Superior temporal gyrus (tissue), 1 donor: ENCODE results near the gene PPP2R2B.
A peak's percentile ranks its signal among the peaks of the same experiment; 100 is the strongest.

Source experiments
- DNase-seq: peaks from one replicate; pipeline ENCODE4 v3.0.0-alpha.2; 2016; ENCODE audit errors: extremely low spot score

The PPP2R2B gene

DNA sequence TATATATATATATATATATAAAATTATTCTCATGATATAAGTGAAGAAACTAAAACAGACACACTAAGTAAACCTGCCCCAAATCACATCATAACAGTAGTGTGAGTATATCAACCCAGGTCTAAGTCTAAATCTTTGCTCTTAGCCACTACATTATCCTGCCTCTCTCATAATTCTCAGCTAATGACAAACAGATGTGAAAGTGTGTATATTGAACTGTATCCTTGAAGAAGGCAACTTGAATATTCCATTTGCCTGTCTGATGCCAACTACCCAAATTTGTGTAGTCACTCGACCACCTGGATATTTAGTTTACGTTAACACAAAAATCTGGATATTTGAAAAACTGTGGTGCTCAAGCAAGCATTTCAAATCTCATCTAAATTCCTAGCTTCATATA, 97.4 kb downstream of the PPP2R2B start:
- DNase-seq = no peak

DNA sequence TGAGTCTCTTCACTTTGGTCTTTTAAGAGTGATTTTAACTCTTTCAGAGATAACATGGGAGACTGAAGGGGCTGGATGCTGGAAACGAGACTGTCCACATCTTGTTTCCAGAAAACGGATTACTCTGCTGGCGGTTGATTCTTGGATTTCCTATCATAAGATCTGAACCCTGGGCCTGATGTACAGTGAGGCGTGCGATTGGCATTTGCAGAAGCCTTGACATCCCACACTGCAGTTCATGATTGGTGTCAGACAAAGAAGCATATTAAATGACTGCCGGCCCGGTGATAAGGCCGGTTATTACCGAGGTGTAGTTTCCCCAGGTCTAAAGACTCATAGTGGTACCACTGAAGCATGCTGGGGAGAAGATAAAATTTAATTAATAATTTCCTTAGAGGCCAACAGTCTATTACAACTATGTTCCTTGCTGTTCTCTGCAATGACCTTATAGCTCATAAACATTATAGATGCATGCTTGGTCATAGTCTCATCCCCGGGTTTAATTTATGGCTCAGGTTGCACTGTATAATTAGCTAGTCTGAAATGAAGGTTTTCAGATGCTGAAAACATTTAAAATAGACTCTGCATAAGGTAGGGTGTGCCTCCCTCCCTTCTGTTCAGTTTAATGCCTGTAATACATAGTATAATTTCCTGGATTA, 99.2 kb downstream of the PPP2R2B start:
- no peak for DNase-seq

DNA sequence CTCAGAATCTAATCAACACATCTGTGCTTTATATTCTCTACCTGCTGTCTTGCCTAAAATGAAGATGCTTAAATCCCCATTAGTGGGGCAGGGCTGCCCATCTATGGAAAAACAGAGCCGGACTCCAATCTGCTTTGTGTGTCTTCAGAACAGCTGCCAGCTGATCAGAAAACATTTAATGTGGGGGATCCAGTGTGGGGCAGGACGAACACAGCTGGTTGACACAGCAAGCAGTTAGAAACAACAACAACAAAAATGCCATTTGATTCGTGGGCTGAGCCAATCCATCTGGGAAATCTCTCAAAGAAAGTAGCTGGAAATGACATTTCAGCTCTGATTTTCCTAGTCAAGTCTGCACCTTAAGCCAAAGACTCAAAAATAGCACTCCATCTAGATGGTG, 99.8 kb downstream of the PPP2R2B start:
- DNase-seq = peak; percentile 56

DNA sequence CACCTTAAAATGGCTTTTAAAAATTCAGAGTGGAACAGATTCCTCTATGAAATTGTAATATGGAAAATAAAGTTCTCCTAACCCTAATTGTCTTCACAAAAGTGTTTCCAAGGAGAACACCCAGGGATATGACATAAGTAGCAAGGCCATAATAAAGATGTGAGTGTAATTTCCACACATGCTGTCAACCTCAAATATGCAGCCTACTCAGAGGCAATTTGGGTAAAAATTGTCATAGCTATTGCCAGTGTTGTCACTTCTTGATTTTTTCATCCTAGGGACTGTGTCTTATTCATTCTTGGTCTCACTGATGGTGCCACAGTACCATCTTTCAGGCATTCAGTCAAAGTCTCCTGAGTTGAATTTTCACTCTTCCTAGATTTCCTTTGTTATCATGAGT, 100.3 kb downstream of the PPP2R2B start:
- no peak for DNase-seq

DNA sequence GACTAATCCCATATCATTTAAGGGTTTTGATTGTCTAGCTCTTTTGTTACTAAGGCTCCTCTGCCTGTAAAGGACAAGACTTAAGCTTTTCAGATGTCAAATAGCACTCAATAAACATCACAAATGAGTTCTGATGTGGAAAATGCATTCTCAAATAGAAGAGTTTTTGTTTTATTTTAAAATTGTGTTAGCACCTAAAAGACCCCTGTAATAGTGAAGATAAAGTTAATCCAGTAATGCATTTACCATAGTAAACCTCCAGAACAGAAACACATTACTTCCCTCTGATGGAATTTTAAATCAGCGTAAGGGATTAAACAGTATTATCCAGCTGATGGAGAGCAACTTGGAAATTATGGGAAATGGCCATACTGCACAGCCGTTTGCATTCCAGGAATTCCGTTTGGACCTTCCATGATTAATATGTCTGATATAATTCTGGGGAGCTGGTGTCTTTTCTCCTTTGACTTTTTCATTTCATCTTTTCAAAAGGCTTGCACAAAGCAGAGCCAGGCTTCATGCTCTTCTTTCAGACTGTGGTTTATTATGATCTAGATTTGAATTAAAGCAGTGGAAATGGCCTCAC, 105.6 kb downstream of the PPP2R2B start:
- DNase-seq = no peak

DNA sequence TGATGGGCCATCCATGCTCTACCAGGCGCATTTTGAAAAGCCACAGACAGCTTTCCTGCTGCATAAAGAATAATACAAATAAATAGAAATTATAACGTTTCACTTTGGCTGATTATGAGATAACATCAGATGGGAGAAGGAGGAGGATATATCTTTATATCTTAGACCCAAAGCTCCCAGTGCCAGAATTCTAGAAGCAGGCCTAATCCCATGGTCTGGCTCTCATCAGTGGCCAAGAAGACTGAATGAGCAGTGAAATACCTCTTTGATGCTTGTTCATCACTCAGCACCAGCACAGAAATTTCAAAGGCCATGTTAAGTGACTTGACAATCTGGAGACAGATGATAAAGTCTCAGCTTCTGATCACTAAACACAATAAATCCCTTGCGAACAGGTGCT, 107.6 kb downstream of the PPP2R2B start:
- DNase-seq = no peak

DNA sequence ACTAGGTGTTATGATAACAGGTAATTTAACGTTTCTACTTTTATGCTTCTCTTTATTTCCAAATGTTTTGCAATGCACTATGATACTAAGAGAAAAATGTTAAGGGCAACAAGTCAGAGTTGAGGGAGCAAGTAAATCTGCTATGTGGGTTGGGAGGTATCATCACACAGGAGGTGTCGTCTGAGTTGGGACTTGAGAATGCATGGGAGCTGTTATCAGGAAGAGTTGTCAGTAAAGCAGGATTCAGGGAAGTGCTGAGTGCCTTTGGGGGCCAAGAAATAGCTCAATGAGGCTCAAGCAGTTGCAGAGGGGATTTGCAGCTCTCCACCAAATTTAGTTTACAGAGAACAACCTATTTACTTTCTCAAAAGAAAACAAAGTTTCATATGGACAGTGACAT, 108.0 kb downstream of the PPP2R2B start:
- no peak for DNase-seq

DNA sequence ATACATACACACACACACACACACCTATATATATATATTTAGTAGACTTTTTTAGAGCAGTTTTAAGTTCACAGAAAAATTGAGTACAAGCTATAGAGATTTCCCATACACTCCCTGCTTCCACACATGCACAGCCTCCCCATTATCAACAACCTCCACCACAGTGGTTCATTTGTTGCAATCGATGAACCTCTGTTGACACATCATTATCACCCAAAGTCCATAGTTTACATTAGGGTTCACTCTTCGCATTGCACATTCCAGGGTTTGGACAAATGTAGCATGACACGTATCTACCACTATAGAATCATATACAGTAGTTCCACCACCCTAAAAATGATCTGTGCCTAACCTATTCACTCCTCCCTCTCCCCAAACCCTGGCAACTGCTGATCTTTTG, 111.0 kb downstream of the PPP2R2B start:
- no peak for DNase-seq

DNA sequence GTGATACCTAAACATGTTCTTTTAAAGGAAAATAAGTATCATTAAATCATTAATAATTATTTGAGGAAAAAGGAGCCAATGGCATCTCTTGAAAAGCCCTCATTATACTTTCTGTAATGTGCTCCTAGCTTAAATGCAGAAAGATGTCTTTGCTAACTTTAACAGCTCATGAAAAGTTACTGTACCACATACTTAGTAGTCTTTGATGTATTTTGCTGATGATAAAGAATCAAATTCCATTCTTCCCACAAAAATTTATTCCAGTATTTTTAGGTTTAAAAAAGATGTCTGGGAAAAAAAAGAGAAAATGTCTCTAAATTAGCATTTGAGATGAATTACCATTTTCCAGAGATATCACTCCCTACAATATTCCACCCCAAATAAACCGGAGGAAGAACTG, 112.5 kb downstream of the PPP2R2B start:
- DNase-seq = no peak

DNA sequence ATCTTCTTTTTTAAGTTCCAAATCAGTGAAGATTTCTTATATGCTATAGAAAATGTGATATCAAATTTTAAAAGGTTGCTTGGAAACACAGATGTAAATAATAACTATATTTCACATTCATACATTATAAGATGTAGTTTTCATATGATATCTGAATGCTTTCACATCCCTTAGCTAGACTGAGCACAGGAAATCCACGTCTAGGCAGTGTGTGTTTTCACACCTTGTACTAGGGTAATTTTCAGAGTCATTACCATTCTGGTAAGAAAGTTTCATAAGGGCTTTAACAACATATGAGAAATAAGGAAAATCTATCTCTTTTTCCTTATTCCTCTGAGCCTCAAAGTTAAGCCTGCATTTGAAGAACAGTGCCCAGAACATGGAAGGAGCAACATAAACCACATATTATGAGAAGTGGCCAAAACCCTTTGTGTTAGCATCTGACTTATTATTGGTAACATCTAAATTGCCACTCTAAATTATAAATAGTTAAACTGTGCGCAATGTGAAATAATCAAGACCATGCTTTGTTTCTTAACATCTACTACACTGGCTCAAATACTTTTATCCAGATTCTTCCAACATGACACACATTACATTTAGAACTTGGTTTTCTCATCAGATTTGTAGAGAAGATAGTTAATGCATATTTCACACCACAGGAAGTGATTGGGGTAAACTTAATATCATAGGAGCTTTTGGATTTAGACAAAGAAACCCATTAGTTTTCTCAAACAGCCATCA, 113.3 kb downstream of the PPP2R2B start:
- no peak for DNase-seq

DNA sequence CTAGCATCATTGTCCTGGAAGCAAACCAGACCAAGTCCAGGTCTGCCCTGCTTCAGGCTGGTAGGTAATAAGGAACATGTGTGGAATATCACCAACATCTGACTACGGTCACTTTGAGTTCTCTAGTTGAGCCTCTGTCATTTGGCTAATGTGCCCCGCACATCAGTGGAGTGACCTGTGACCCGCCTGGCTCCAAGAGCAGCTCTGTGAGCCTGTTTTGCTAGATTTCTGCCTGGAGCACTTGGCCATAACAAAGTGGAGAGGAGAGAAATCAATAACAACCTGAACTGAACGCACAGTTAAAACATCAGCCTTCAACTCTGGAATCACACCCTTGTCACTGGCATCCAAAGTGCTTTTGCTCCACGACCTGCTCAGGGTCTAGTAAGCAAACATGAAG, 115.7 kb downstream of the PPP2R2B start:
- no peak for DNase-seq

DNA sequence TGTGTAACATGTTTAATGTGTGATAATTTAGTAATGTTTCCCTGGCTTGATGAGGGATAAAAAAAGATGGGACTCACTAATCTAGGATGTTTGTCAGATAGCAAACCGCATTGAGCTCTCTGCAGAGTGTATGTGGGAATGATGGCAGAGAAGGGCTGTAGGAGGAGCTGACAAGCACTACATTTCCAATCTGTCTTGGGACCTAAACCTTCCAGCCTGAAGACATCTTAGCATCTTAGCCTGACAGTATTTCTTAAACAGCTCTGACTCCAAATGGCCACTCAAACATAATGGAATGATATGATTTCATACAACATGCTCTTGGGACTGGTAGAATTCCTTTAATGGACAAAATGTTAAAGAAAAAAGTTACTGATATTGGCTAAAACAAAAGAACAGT, 116.7 kb downstream of the PPP2R2B start:
- no peak for DNase-seq

DNA sequence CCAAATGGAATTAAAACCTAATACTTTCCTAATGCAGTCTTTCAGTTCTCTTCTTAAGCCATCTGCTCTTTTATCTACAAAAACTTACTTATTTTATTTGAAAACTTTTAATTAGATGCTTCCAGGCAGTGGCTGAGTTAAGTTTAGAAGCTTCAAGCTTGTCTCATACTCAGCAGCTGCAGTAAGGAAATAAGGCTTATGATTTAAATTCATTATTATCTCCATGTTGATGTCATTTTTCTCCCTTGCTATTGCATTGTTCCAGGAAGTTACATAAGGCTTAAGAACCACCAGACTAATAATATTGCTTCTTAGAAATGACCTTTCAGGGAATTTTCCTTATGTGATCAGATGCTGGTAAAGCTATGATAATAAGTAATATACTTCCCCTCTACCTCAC, 119.6 kb downstream of the PPP2R2B start:
- DNase-seq = no peak

DNA sequence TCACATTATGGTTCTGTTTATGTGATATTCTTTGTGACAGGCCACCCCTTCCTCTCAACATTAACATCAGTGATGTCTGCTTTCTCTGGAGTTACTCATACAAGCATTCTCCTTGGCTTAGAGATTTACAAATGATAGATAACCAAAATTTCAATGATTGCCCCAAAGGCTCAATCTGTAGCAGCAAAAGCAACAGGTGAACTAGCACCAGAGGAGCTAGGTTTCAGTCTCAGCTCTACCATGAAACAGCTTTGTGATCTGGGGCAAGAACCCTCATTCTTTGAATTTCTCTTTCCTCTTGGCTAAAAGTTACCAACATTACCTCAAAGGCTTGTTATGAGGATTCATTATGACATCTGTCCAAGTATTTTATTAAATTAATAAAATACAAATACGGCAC, 120.5 kb downstream of the PPP2R2B start:
- DNase-seq = no peak

DNA sequence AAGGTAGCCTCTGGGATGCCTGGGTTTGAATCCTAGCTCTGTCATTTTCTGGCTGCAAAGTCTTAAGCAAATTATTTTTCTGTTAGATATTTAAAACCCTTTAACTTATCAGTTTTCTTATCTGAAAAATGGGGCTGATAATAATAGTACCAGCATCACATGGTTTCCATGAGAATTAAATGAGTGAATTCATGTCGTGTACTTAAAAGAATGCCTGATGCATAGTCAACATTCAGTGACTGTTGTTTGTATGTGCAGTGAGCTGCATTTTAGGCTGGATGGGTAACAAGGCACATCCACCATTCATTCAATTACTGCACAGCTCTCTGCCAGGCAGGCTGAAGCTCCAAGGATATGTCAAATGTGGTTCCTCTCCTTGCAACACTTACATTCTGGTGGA, 122.0 kb downstream of the PPP2R2B start:
- no peak for DNase-seq

DNA sequence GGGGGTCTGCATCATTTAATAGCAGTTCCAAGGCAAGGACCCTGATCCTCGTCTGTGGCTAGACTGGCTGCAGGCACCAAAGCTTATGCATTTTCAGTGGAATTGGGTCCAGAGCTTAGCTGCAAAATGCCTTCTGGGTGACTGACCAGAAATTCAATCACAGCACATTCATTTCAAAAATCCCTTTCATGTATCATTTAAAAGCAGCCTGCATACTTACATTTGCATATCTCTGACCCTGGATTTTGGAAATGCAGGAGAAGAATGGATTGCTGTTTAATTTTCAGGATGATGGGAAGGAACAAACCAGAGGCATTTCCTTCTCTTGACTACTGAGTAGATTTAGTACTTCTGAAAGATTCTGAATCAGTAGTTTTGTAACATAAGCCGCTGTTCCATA, 122.8 kb downstream of the PPP2R2B start:
- DNase-seq = no peak

DNA sequence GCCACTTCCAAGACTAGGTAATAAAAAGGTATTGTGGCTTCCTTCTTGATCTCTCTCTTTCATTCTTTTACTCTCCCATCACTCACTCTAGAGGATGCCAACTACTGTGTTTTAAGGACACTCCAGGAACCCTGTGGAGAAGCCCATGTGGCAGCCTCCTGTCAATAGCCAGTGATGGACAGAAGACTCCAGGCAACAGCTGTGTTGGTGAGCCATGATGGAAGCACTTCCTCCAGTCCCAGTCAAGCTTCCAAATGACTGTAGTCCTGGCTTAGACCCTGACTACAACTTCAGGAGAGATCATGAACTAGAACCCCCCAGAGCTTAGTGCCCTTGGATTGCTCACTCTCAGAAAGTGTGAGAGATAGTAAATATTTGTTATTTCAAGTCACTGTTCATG, 123.9 kb downstream of the PPP2R2B start:
- no peak for DNase-seq

DNA sequence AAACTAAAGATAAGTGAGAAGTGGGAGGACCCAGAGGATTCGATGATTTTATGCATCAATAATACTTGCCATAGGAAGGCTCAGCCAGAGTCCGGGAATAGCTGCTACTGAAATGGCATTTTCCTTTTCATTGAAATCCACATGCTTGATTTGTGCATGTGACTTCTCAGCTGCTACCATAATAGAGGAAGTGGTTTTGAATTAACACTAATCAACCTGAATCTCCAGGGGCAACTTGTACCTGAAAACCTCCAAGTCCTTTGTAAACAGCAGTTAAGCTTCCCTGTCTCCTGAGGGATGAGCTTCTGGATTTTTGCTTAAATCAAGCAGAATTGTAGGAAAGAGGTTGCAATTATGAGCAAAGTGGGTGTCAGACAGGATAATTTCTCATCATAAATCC, 124.9 kb downstream of the PPP2R2B start:
- DNase-seq = no peak

DNA sequence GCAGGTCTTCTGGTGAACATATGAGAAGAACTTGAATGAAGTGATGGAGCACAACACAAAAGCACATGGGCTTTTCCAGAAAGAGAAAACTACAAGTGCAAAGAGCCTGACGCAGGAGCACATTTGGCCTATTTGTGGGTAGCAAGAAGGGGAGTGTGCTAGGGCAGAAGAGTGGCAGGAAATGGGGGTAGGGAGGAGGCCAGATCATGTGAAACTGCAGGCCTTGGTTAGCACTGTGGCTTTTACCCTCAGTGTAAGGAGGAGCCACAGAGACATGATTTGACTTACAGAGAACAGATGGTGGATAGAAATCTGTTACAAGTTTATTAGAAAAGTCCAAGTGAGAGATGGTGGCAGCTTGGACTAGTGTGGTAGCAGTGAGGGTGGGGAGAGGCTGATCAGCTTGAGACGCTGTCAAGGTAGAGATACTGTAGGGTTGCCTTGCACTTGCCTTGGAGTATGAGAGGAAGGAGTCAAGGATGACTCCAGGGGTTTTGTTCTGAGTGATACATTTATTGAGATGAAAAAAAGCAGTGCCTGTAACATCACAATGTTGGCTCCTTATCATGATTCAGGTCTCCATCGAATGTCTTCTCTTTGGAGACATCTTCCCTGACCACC, 126.7 kb downstream of the PPP2R2B start:
- no peak for DNase-seq

DNA sequence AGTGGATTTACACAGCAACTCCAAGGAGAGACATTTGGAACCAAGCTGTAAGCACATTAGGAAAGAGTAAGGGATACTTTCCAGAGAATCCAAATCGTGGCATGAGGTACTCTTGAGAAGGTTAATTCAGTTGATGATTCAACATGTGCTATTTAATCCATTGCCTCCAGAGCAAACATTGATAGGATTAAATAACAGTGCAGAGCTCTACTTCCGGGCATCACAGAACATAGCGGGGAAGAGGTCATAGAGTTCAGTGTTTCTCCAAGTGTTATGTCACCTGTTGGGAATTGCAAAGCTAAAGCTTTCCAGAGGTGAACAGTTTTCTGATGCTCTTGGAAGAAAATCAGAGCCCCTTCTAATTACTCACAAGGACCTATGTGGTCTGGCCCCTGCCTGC, 127.5 kb downstream of the PPP2R2B start:
- DNase-seq = no peak

DNA sequence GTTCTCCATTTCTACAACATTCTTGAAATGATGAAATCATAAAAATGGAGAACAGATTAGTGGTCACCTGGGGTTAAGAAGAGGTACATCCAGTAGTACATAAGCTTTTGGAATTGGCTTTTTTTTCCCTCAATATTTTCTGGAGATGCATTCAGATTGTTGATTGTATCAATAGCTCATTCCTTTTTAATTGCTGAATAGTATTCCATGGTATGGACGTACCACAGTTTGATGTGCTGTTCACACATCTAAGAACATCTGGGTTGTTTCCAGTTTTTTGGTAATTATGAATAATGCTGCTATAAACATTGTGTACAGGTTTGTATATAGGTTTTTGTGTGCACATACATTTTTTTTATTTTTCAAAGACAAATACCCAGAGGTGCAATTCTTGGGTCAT, 130.0 kb downstream of the PPP2R2B start:
- no peak for DNase-seq

DNA sequence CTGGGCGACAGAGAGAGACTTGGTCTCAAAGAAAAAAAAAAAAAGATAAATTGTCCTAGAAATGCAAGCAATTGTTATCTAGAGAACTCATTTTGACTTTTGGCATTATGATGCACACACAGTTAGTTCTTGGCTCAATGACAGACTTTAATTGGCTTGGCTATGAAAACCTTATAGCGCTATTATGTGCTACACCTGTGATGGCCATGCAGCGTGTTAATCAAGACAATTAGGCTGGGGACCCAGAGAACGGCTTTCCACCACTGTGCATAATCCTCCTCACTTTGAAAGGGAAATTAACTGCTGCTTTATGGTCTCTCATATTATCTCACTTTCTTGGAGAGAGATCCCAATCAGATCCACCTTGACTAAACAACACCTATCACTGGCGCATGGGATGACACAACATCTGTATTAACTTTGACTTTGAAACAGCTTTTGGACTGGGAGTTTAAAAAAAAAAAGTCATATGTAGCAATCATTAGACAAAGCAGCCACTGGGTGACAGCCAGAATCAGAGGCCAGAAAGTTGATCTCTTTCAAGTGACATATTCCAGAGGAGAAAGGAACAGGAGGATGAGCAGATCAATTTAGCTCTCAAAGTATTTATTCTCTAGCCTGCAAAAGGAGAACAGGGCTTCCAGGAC, 132.5 kb downstream of the PPP2R2B start:
- no peak for DNase-seq
